SK-N-SH treated with all-trans-retinoic acid at 6 μM for 48 hours (cell line): ENCODE data around the gene SVOPL.

ENCODE experiments used
- ATAC-seq: fragments of 200-7000 bp; cut with Tn5 transposase; 3 replicates; pipeline ENCODE4 v1.9.1; 2020; ENCODE audit warnings: mild to moderate bottlenecking, moderate library complexity
- ARNTL ChIP-seq: fragments of 450-650 bp; formaldehyde crosslinking; IDR thresholded peaks from 2 replicates; pipeline ENCODE4 v1.5.0; 2020; ENCODE audit warnings: low read depth, mild to moderate bottlenecking, moderate library complexity, borderline replicate concordance
- CREB5 ChIP-seq: fragments of 250-450 bp; sonication (Bioruptor Pico); IDR thresholded peaks from 2 replicates; pipeline ENCODE4 v1.5.1; 2020; ENCODE audit warnings: low read depth, mild to moderate bottlenecking, moderate library complexity
- CSDC2 ChIP-seq: fragments of 250-450 bp; sonication (Bioruptor Pico); IDR thresholded peaks from 2 replicates; pipeline ENCODE4 v1.5.0; 2020; ENCODE audit warnings: mild to moderate bottlenecking, moderate library complexity
- ESRRG ChIP-seq: fragments of 250-450 bp; sonication (Bioruptor Pico); IDR thresholded peaks from 2 replicates; pipeline ENCODE4 v1.6.1; 2021; ENCODE audit warnings: mild to moderate bottlenecking
- GLIS3 ChIP-seq: fragments of 250-450 bp; sonication (Bioruptor Pico); IDR thresholded peaks from 2 replicates; pipeline ENCODE4 v1.5.0; 2020; ENCODE audit warnings: mild to moderate bottlenecking, moderate library complexity
- PATZ1 ChIP-seq: fragments of 250-450 bp; sonication (Bioruptor Pico); IDR thresholded peaks from 2 replicates; pipeline ENCODE4 v1.8.0; 2020; ENCODE audit warnings: mild to moderate bottlenecking, moderate library complexity, borderline replicate concordance
- POU6F1 ChIP-seq: fragments of 250-450 bp; sonication (Bioruptor Pico); IDR thresholded peaks from 2 replicates; pipeline ENCODE4 v1.8.0; 2021; ENCODE audit warnings: low read depth, mild to moderate bottlenecking, moderate library complexity, borderline replicate concordance
- PPARA ChIP-seq: fragments of 250-450 bp; sonication (Bioruptor Pico); IDR thresholded peaks from 2 replicates; pipeline ENCODE4 v1.5.0; 2020; ENCODE audit warnings: mild to moderate bottlenecking, borderline replicate concordance
- RARB ChIP-seq: fragments of 250-450 bp; sonication (Bioruptor Pico); IDR thresholded peaks from 2 replicates; pipeline ENCODE4 v1.8.0; 2021; ENCODE audit warnings: mild to moderate bottlenecking, moderate library complexity
- SNAI2 ChIP-seq: fragments of 250-450 bp; sonication (Bioruptor Pico); IDR thresholded peaks from 2 replicates; pipeline ENCODE4 v1.5.0; 2020; ENCODE audit warnings: mild to moderate bottlenecking, moderate library complexity
- TCF4 ChIP-seq: fragments of 250-450 bp; sonication (Bioruptor Pico); IDR thresholded peaks from 2 replicates; pipeline ENCODE4 v1.8.0; 2021; ENCODE audit warnings: mild to moderate bottlenecking, moderate library complexity, borderline replicate concordance
- ZC3H10 ChIP-seq: fragments of 250-450 bp; sonication (Bioruptor Pico); IDR thresholded peaks from 2 replicates; pipeline ENCODE4 v1.5.1; 2021; ENCODE audit warnings: mild to moderate bottlenecking, moderate library complexity
- ZNF565 ChIP-seq: fragments of 450-650 bp; formaldehyde crosslinking; conservative IDR thresholded peaks from 2 replicates; pipeline ENCODE4 v1.5.0; 2020; ENCODE audit warnings: low read depth, mild to moderate bottlenecking, moderate library complexity
- ZNF70 ChIP-seq: fragments of 450-650 bp; formaldehyde crosslinking; IDR thresholded peaks from 2 replicates; pipeline ENCODE4 v1.5.0; 2020; ENCODE audit warnings: mild to moderate bottlenecking, moderate library complexity
- ZNF8 ChIP-seq: fragments of 450-650 bp; formaldehyde crosslinking; IDR thresholded peaks from 2 replicates; pipeline ENCODE4 v1.5.0; 2020; ENCODE audit warnings: mild to moderate bottlenecking, moderate library complexity

SVOPL gene

DNA sequence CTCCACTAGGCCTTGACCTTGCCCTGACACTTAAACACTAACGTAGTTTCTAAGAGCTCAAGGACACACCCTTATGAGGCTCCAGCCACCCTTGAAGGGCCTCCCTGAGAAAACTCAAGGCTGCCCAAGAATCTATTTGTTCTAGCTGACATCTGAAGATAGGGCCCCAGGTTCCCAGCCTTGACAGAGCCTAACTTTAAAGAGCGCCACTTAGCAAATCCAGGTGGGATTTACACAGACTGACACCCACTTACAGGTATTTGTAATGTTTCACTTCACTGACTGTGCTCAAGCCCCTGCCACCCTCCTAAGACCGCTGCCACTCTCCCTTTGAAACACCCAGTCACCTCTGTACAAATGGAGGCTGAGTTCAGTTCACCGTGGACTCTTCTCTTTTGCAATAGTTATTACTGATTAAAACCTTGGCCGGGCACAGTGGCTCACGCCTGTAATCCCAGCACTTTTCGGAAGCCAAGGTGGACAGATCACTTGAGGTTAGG lies 90.4 kb downstream of the SVOPL start (continued):
- no peak for TF ChIP-seq POU6F1 (CRISPR knock-in tag)
- TF ChIP-seq CSDC2 (CRISPR knock-in tag), result no peak
- TF ChIP-seq PPARA (CRISPR knock-in tag), result no peak
- TF ChIP-seq GLIS3 (CRISPR knock-in tag), result no peak
- no peak for TF ChIP-seq ESRRG

- no peak for ATAC-seq
Observed at GRCh38 chr7:138608275-138608674, 92.9 kb downstream of the SVOPL start.

DNA sequence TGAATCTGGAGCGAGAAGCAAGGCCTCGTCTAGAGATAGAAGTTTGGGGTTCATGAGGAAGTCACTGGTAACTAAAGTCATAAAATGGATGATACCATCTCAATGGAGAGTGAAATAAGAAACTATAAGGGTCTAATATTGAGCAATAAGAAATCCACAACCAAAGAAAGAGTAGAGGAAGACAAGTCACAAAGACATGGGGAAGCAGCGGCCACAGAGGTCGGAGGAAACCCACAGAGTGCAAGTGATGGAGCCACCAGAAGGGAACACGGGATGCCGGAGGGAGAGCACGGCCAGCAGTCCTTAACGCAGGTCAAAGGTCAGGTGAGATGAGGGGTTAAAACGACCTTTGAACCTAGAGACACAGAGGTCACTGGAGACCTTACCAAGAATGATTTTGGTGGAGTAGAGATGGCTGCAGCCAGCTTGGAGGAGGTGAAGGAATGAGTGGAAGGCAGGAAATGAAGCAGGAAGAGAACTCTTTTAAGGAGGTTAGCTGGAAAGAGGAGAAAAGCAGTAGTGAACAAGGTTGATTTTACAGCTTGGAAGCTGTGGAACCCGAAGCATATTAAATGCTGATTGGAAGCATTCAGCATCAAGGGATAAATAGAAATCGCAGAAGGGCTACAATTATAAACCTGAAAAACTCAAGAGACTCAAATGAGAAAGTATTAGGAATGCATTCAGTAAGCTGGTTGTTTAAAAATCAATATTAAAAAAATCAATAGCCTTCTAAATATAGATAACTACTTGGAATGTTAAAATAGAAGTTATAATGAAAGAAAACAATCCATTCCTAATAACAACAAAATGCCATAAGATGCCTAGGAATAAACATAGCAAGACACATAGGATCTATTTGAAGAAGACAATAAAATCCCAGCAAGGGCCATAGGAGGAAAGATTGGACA lies 93.7 kb downstream of the SVOPL start:
- ATAC-seq, result no peak
- no peak for TF ChIP-seq SNAI2
- TF ChIP-seq PPARA (CRISPR knock-in tag), result no peak
- no peak for TF ChIP-seq RARB
- no peak for TF ChIP-seq ZNF565 (CRISPR knock-in tag)
- no peak for TF ChIP-seq ESRRG

More at GRCh38 chr7:138608275-138608674, 92.9 kb downstream of the SVOPL start:
- TF ChIP-seq POU6F1 (CRISPR knock-in tag) (no peak), ESRRG (no peak)

DNA sequence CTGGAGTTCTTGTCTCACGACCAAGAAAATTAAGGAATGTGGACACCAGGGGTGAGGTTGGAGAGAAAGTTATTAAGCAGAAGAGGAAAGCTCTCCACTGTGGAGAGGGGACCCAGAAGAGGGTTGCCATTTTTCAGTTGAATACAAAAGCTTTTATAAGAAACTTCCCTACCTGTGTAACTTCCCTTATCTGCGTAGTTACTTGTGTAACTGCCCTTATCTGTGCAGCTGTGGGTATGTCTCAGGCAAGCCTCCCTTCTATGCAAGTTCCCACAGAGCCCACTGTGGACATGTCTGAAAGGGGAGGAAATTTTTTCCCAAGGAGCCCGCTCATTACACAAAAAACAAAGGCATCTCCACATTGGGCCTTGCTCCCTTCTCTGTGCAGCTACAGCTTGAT lies 94.9 kb downstream of the SVOPL start:
- no peak for ATAC-seq
- TF ChIP-seq ARNTL (CRISPR knock-in tag) (no peak), SNAI2 (no peak), ZNF70 (no peak), CREB5 (CRISPR knock-in tag) (no peak), RARB (no peak), PATZ1 (CRISPR knock-in tag) (no peak)

- TF ChIP-seq PPARA (CRISPR knock-in tag) (no peak), CREB5 (CRISPR knock-in tag) (no peak), ZNF8 (CRISPR knock-in tag) (no peak), ESRRG (no peak), ZNF565 (CRISPR knock-in tag) (no peak), TCF4 (CRISPR knock-in tag) (no peak), ZC3H10 (no peak)
- TF ChIP-seq, all 23 proteins: peak for 0
- ATAC-seq, result no peak
Observed at GRCh38 chr7:138603549-138604318, 97.4 kb downstream of the SVOPL start.
